Memory B cell (primary cell): ENCODE measurements around the gene CDC42BPG.
"Not testable (repeated sequence)": the region's sequence is repeated elsewhere in the genome, so short reads cannot be mapped to it uniquely, and the experiment has no call there.

ENCODE experiments used
- ATAC-seq: fragments of 150-1000 bp; cut with Tn5 transposase; 2 replicates; pipeline ENCODE4 v1.10.0; 2021; ENCODE audit warnings: low read depth, mild to moderate bottlenecking, moderate library complexity
- DNase-seq, 2 donors: peaks; one replicate each; pipeline ENCODE4 v3.0.0; 2022; ENCODE audit warnings: low spot score in 2 of 2
- H3K27ac Mint-ChIP-seq: one replicate; pipeline ENCODE4 v1.8.0; 2022; ENCODE audit warnings: mild to moderate bottlenecking, moderate library complexity, mixed read lengths
- H3K27me3 Mint-ChIP-seq: one replicate; pipeline ENCODE4 v1.8.0; 2022; ENCODE audit warnings: mixed read lengths
- H3K36me3 Mint-ChIP-seq: one replicate; pipeline ENCODE4 v1.8.0; 2022; ENCODE audit warnings: mild to moderate bottlenecking, mixed read lengths
- H3K4me1 Mint-ChIP-seq: one replicate; pipeline ENCODE4 v1.8.0; 2022; ENCODE audit warnings: mixed read lengths
- H3K4me3 Mint-ChIP-seq: one replicate; pipeline ENCODE4 v1.8.0; 2022; ENCODE audit warnings: mild to moderate bottlenecking, moderate library complexity, mixed read lengths
- H3K9me3 Mint-ChIP-seq: one replicate; pipeline ENCODE4 v1.8.0; 2022; ENCODE audit warnings: mixed read lengths

The CDC42BPG gene

DNA sequence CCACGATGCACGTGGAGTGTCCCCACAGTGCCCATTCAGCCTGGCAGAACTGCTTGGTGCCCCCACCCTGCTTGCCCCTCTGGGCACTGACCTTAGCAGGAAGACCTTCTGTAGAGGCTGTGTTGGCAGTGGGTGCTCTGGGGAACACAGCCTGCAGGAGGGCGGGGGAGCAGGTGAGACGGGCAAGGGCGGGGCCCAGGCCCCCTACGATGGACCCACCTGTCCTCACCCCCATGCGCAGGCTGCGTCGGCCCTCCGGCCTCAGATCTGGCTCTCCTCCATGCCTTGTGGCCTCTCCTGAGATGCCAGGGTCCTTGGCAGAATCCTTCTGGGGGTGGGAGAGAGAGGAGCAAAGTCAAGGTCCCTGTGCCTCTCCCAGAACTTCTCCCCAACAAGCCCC lies 10.9 kb downstream of the CDC42BPG start:
- no peak overlapping the region for H3K4me3 Mint-ChIP-seq
- H3K27ac Mint-ChIP-seq: no peak overlapping the region
- peaks cover 2% of the 10 kb centered on the region for H3K4me1 Mint-ChIP-seq
- no peak for DNase-seq
- ATAC-seq: no peak
- H3K27me3 Mint-ChIP-seq: no peaks in the 10 kb centered on the region
- H3K36me3 Mint-ChIP-seq: peaks cover 8% of the 10 kb centered on the region
- H3K9me3 Mint-ChIP-seq: no peaks in the 10 kb centered on the region

- Mint-ChIP-seq H3K27me3 (no peaks in the 10 kb centered on the region), H3K36me3 (peaks cover 9% of the 10 kb centered on the region), H3K4me1 (peaks cover 2% of the 10 kb centered on the region), H3K9me3 (no peaks in the 10 kb centered on the region), H3K27ac (no peak overlapping the region), H3K4me3 (no peak overlapping the region)
- DNase-seq (no peak), ATAC-seq (no peak)
These were observed 11.3 kb downstream of the CDC42BPG start for GRCh38 chr11:64833198-64833502.

- Mint-ChIP-seq H3K36me3 (peaks cover 14% of the 10 kb centered on the region), H3K4me3 (no peak overlapping the region), H3K4me1 (peaks cover 2% of the 10 kb centered on the region), H3K27me3 (no peaks in the 10 kb centered on the region), H3K27ac (no peak overlapping the region), H3K9me3 (no peaks in the 10 kb centered on the region)
- DNase-seq (no peak), ATAC-seq (no peak)
These were observed 11.8 kb downstream of the CDC42BPG start for GRCh38 chr11:64832467-64833197.

DNA sequence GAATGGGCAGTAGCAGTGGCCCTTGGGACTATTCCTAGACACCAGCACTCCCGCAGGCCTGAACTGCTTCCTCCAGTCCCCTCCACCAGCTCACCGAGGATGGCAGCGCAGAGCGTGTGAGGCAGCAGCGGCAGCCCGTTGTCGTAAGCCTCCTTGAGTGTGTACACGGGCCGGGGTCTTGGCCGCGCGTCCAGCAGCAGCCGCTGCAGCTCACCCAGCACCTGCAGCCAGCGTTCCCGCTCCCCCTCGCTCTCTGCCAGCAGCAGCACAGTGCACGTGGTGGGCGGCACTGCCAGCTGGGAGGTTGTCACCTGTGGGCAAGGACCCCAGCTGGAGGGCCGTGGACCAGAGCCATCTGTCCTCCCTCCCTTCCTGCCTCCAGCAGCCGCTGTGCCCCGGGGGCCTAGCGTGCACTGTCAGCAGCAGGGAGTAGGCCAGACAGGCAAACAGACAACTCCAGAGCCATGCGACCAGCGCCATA lies 13.0 kb downstream of the CDC42BPG start:
- Mint-ChIP-seq H3K27me3 (no peaks in the 10 kb centered on the region), H3K27ac (no peak overlapping the region), H3K36me3 (peaks cover 14% of the 10 kb centered on the region), H3K9me3 (no peaks in the 10 kb centered on the region), H3K4me1 (peaks cover 2% of the 10 kb centered on the region), H3K4me3 (no peak overlapping the region)
- DNase-seq: no peak
- no peak for ATAC-seq

GRCh38 chr11:64829536-64830251 lies 14.8 kb downstream of the CDC42BPG start:
- peaks cover 19% of the 10 kb centered on the region for H3K36me3 Mint-ChIP-seq
- H3K27me3 Mint-ChIP-seq: no peaks in the 10 kb centered on the region
- no peak overlapping the region for H3K4me3 Mint-ChIP-seq
- ATAC-seq (no peak), DNase-seq (no peak)
- no peak overlapping the region for H3K27ac Mint-ChIP-seq
- H3K9me3 Mint-ChIP-seq: no peaks in the 10 kb centered on the region
- H3K4me1 Mint-ChIP-seq: peaks cover 2% of the 10 kb centered on the region

DNA sequence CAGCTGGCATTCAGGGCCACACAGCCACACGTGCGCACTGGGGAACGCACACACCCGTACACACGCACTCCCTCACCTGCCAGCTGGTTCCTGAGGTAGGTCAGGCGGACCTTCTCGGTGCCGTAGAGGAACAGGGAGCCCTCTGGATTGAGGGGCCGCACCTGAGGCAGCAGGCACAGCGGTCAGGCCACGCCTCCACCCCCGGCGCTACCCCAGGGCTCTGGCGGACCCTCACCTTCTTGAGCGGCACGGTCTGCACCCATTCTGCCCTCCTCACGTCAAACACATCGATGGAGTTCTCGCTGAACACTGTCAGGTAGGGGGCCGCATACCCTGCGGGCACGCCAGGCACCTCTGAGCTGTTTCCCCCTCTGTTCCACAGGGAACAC lies 17.0 kb downstream of the CDC42BPG start:
- Mint-ChIP-seq H3K27ac (no peak overlapping the region), H3K36me3 (peaks cover 19% of the 10 kb centered on the region), H3K4me3 (no peak overlapping the region), H3K4me1 (peaks cover 2% of the 10 kb centered on the region), H3K9me3 (no peaks in the 10 kb centered on the region), H3K27me3 (no peaks in the 10 kb centered on the region)
- DNase-seq (no peak), ATAC-seq (no peak)

DNA sequence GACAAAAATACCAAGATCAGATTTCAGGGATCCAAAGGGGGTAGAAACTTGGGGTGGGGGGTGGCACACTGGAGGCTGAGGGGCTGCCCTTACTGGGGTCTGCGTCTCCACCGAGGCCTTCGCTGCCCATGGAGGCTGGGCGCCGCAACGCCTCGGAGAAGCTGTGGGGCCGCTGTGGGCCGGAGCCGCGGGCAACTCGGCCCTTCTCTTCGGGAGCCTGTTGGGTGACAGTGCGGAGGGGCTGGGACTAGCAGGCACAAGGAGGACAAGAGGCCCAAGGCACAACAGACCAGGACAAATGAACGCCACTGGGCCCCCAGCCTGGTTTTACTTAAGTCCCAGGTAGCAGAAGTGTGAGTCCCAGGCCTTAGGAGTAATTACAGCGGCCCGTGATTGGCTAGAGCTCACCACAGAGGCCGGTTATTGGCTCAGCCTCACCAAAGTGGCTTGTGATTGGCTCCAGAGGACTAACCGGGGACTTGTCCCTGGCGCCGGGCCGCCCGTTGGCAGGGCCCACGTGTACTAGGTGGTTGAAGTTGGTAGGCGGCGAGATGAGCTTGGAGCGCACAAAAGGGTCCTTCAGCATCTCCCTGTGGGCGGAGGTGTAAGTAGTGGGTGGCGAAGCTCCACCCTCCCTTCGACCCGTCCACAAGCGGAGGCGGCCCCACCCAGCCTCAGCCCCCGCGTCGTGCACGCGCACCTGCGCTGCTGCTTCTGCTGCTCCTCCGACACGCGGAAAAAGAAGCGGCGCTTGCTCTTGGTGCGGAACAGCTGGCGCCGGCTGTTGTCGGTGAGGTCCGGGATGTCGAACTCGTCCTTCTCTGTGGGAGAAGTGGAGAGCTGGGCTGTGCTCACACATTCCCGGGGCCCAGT lies 17.6 kb downstream of the CDC42BPG start:
- Mint-ChIP-seq H3K27ac (no peak overlapping the region), H3K4me1 (peaks cover 2% of the 10 kb centered on the region), H3K27me3 (no peaks in the 10 kb centered on the region), H3K36me3 (peaks cover 16% of the 10 kb centered on the region), H3K9me3 (no peaks in the 10 kb centered on the region), H3K4me3 (no peak overlapping the region)
- DNase-seq (no peak), ATAC-seq (no peak)

GRCh38 chr11:64826062-64826461 lies 18.4 kb downstream of the CDC42BPG start:
- Mint-ChIP-seq H3K27ac (no peak overlapping the region), H3K27me3 (no peaks in the 10 kb centered on the region), H3K9me3 (no peaks in the 10 kb centered on the region), H3K4me1 (peaks cover 2% of the 10 kb centered on the region), H3K36me3 (peaks cover 15% of the 10 kb centered on the region), H3K4me3 (no peak overlapping the region)
- ATAC-seq (no peak), DNase-seq (no peak)

DNA sequence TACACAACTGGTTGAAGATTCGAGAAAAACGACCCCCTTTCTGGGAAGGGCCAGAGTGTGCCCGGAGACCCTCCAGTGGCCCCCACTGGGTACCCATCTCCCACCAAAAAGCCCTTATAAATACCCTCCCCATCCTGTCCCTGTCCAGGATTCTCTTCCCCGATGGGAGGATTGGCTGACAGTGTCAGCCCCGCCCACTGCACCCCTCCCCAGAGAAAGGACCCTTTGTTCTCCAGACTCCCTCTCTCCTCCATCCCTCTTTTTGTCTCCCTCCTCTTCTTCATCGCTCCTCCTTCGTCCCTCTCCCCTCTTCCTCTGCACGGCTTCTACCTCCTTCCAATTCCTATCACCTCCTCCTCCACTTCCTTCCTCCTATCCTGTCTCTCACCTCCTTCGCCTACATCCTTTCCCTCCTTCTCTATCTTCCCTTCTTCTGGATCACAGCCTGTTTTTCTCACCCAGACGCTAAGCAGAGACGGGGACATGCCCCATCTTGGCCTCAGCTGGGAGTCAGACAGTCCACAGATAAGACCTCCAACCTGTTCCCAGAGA lies 20.8 kb downstream of the CDC42BPG start:
- DNase-seq: no peak
- no peaks in the 10 kb centered on the region for H3K4me1 Mint-ChIP-seq
- H3K27ac Mint-ChIP-seq: no peak overlapping the region
- H3K36me3 Mint-ChIP-seq: peaks cover 13% of the 10 kb centered on the region
- H3K4me3 Mint-ChIP-seq: no peak overlapping the region
- no peaks in the 10 kb centered on the region for H3K27me3 Mint-ChIP-seq
- H3K9me3 Mint-ChIP-seq: no peaks in the 10 kb centered on the region
- ATAC-seq: no peak

GRCh38 chr11:64817476-64817875 lies 27.0 kb downstream of the CDC42BPG start:
- Mint-ChIP-seq H3K4me1 (peaks cover 12% of the 10 kb centered on the region), H3K9me3 (no peaks in the 10 kb centered on the region), H3K36me3 (no peaks in the 10 kb centered on the region), H3K27me3 (no peaks in the 10 kb centered on the region), H3K4me3 (no peak overlapping the region), H3K27ac (peak overlapping the region; percentile 82)
- ATAC-seq (no peak), DNase-seq (no peak)

- H3K27me3 Mint-ChIP-seq, H3K9me3 Mint-ChIP-seq, H3K4me3 Mint-ChIP-seq: not testable (repeated sequence)
These were observed 29.0 kb downstream of the CDC42BPG start for GRCh38 chr11:64815433-64815832.

GRCh38 chr11:64814712-64815187 lies 29.7 kb downstream of the CDC42BPG start:
- ATAC-seq: peak; percentile 68
- Mint-ChIP-seq H3K27ac (peak overlapping the region; percentile 80), H3K4me1 (peaks cover 12% of the 10 kb centered on the region), H3K9me3 (no peaks in the 10 kb centered on the region), H3K4me3 (peak overlapping the region; percentile 22), H3K27me3 (no peaks in the 10 kb centered on the region), H3K36me3 (no peaks in the 10 kb centered on the region)
- DNase-seq: peak; percentile 28 to 38

More at GRCh38 chr11:64815433-64815832, 29.0 kb downstream of the CDC42BPG start:
- not testable (repeated sequence) for H3K27ac Mint-ChIP-seq, ATAC-seq, H3K36me3 Mint-ChIP-seq, DNase-seq
- H3K4me1 Mint-ChIP-seq: peaks cover 12% of the 10 kb centered on the region

GRCh38 chr11:64813826-64814225 lies 30.6 kb downstream of the CDC42BPG start:
- Mint-ChIP-seq H3K4me1 (peaks cover 16% of the 10 kb centered on the region), H3K4me3 (no peak overlapping the region), H3K27ac (peak overlapping the region; percentile 80), H3K9me3 (no peaks in the 10 kb centered on the region), H3K27me3 (no peaks in the 10 kb centered on the region), H3K36me3 (no peaks in the 10 kb centered on the region)
- DNase-seq: no peak
- no peak for ATAC-seq

- DNase-seq: no peak
- H3K27me3 Mint-ChIP-seq: no peaks in the 10 kb centered on the region
- peak; percentile 37 for ATAC-seq
- peaks cover 23% of the 10 kb centered on the region for H3K4me1 Mint-ChIP-seq
- H3K27ac Mint-ChIP-seq: peak overlapping the region; percentile 87
- H3K4me3 Mint-ChIP-seq: peak overlapping the region; percentile 99
- no peaks in the 10 kb centered on the region for H3K9me3 Mint-ChIP-seq
- H3K36me3 Mint-ChIP-seq: peaks cover 6% of the 10 kb centered on the region
These were observed 33.6 kb downstream of the CDC42BPG start for GRCh38 chr11:64810891-64811272.
